IMR-90 (cell line): ENCODE results near the gene KRTAP5-6. TPM values are rescaled to one million over a fixed set of nuclear protein-coding genes. Genes with fewer than 3 reads are reported as not detected.
"Not testable (repeated sequence)": the region's sequence is repeated elsewhere in the genome, so short reads cannot be mapped to it uniquely, and the experiment has no call there.

ENCODE experiments used
- ATAC-seq: fragments of 200-7000 bp; cut with Tn5 transposase; 2 replicates; pipeline ENCODE4 v1.9.1; 2020; ENCODE audit warnings: low read depth, mild to moderate bottlenecking, moderate library complexity
- BruUV-seq: library from RNA; stranded (reverse); fragments of 400-500 nt; replicated peaks from 2 replicates; lab custom pipeline; 2021; lab: Mats Ljungman, UMichigan
- CTCF ChIA-PET: fragments of 300-600 bp; formaldehyde crosslinking; extraction: SDS; loops from one replicate; lab custom pipeline; 2021; ENCODE audit warnings: antibody characterized with exemption; lab: Yijun Ruan, JAX
- POLR2A ChIA-PET: fragments of 300-600 bp; sonication (Branson Sonifier 250); formaldehyde crosslinking; loops from one replicate; lab custom pipeline; 2022; ENCODE audit warnings: antibody characterized with exemption; ENCODE audit not compliant: unreplicated experiment; lab: Charles Lee
- DNase-seq: peaks from one replicate; pipeline ENCODE4 v3.0.0; 2013
- H2AFZ ChIP-seq: replicated peaks from 2 replicates; pipeline ENCODE3; 2013; ENCODE audit warnings: low read length, mild to moderate bottlenecking; ENCODE audit not compliant: poor library complexity
- H2AK5ac ChIP-seq: 2 replicates; pipeline ENCODE4 v1.6.1; 2013; ENCODE audit warnings: low read depth, low read length, inconsistent platforms
- H2AK9ac ChIP-seq: replicated peaks from 2 replicates; pipeline ENCODE3; 2013; ENCODE audit warnings: mild to moderate bottlenecking, low read depth, low read length, moderate library complexity; ENCODE audit not compliant: poor library complexity
- H2BK120ac ChIP-seq: 2 replicates; pipeline ENCODE4 v1.6.1; 2013; ENCODE audit warnings: low read depth, low read length, inconsistent platforms
- H2BK15ac ChIP-seq: 3 replicates; pipeline ENCODE4 v1.6.1; 2013; ENCODE audit warnings: low read depth, low read length, inconsistent platforms
- H2BK20ac ChIP-seq: 2 replicates; pipeline ENCODE4 v1.6.1; 2013; ENCODE audit warnings: low read depth, mild to moderate bottlenecking, inconsistent platforms, low read length, moderate library complexity
- H2BK5ac ChIP-seq: 2 replicates; pipeline ENCODE4 v1.6.1; 2013; ENCODE audit warnings: mild to moderate bottlenecking, low read depth, low read length, inconsistent platforms; ENCODE audit not compliant: poor library complexity, severe bottlenecking
- H3K14ac ChIP-seq: replicated peaks from 2 replicates; pipeline ENCODE4 v1.6.1; 2013; ENCODE audit warnings: low read depth, low read length, inconsistent platforms
- H3K18ac ChIP-seq: 2 replicates; pipeline ENCODE4 v1.6.1; 2013; ENCODE audit warnings: low read depth, low read length, control low read depth
- H3K23ac ChIP-seq: 2 replicates; pipeline ENCODE4 v1.6.1; 2013; ENCODE audit warnings: low read depth, low read length, inconsistent platforms
- H3K27ac ChIP-seq: 2 replicates; pipeline ENCODE4 v1.5.1; 2013; ENCODE audit warnings: mild to moderate bottlenecking, control low read depth, low read length; ENCODE audit not compliant: insufficient read depth
- H3K27me3 ChIP-seq: 2 replicates; pipeline ENCODE4 v1.6.1; 2013; ENCODE audit warnings: low read length; ENCODE audit not compliant: control insufficient read depth, insufficient read depth
- H3K36me3 ChIP-seq: 2 replicates; pipeline ENCODE4 v1.6.1; 2013; ENCODE audit warnings: low read length, mixed read lengths; ENCODE audit not compliant: control insufficient read depth, insufficient read depth
- H3K4ac ChIP-seq: 2 replicates; pipeline ENCODE4 v1.6.1; 2013; ENCODE audit warnings: low read depth, low read length, inconsistent platforms
- H3K4me1 ChIP-seq: 2 replicates; pipeline ENCODE4 v1.6.1; 2013; ENCODE audit warnings: low read length, mixed read lengths; ENCODE audit not compliant: control insufficient read depth, insufficient read depth
- H3K4me2 ChIP-seq: 2 replicates; pipeline ENCODE4 v1.6.1; 2013; ENCODE audit warnings: low read depth, mild to moderate bottlenecking, control low read depth, low read length, moderate library complexity
- H3K4me3 ChIP-seq: 2 replicates; pipeline ENCODE4 v1.5.1; 2013; ENCODE audit warnings: low read depth, mild to moderate bottlenecking, control low read depth, low read length, moderate library complexity; ENCODE audit not compliant: insufficient read depth
- H3K56ac ChIP-seq: 2 replicates; pipeline ENCODE4 v1.6.1; 2013; ENCODE audit warnings: low read length, inconsistent platforms; ENCODE audit not compliant: insufficient read depth; ENCODE audit errors: extremely low read depth
- H3K79me1 ChIP-seq, 2 experiments: 2 replicates each; pipeline ENCODE4 v1.6.1; 2013; ENCODE audit warnings: low read length in 2 of 2, inconsistent platforms in 1 of 2, low read depth in 1 of 2
- H3K9ac ChIP-seq: 2 replicates; pipeline ENCODE4 v1.6.1; 2013; ENCODE audit warnings: low read depth, low read length, control low read depth
- H3K9me1 ChIP-seq: 2 replicates; pipeline ENCODE4 v1.6.1; 2013; ENCODE audit warnings: low read length, inconsistent platforms; ENCODE audit not compliant: insufficient read depth
- H3K9me3 ChIP-seq: 2 replicates; pipeline ENCODE4 v1.6.1; 2013; ENCODE audit warnings: low read length; ENCODE audit not compliant: control insufficient read depth, insufficient read depth
- H4K20me1 ChIP-seq: 2 replicates; pipeline ENCODE4 v1.6.1; 2013; ENCODE audit warnings: low read length, inconsistent platforms; ENCODE audit not compliant: insufficient read depth
- H4K5ac ChIP-seq: 2 replicates; pipeline ENCODE4 v1.6.1; 2013; ENCODE audit warnings: mild to moderate bottlenecking, low read depth, low read length, control low read depth
- H4K8ac ChIP-seq, 2 experiments: 2 replicates each; pipeline ENCODE4 v1.6.1; 2013; ENCODE audit warnings: low read depth in 2 of 2, low read length in 2 of 2, control low read depth in 1 of 2, inconsistent platforms in 1 of 2
- H4K91ac ChIP-seq: 2 replicates; pipeline ENCODE4 v1.6.1; 2013; ENCODE audit warnings: low read depth, low read length, inconsistent platforms; ENCODE audit not compliant: insufficient read depth
- WGBS, 2 experiments: methylation state at CpG; one replicate each; pipeline versions ENCODE4 v1.1.5 to v1.1.7; 2013; ENCODE audit warnings: missing lambda C conversion rate in 2 of 2; ENCODE audit not compliant: insufficient read length in 1 of 2; ENCODE audit errors: extremely low coverage in 2 of 2; 5-methylcytosine and 5-hydroxymethylcytosine counted together
- dilution Hi-C: fragments of 300-500 bp; cut with HindIII; formaldehyde crosslinking; loops from one replicate; pipeline ENCODE4 v1.14.3; 2018; ENCODE audit warnings: low sequenced_read_pairs; ENCODE audit not compliant: unreplicated experiment
- in situ Hi-C: fragments of 300-500 bp; cut with MboI; formaldehyde crosslinking; loops from 3 replicates; pipeline ENCODE4 v1.14.3; 2019; ENCODE audit warnings: low sequenced_read_pairs, inconsistent platforms, mixed read lengths
- intact Hi-C: fragments of 100-400 bp; cut with micrococcal nuclease; formaldehyde crosslinking; loops from 2 replicates; pipeline ENCODE4 v1.10.0; 2022
- polyA plus RNA-seq, 3 experiments: library from polyadenylated mRNA; depleted of rRNA; stranded (reverse); fragments of >200 nt; gene quantifications; 2 replicates each; pipeline ENCODE4 v1.2.3, GENCODE V29; 2012; ENCODE audit warnings: low replicate concordance in 1 of 3
- total RNA-seq: library from RNA; depleted of rRNA; stranded (reverse); fragments of >200 nt; gene quantifications from 2 replicates; pipeline ENCODE4 v1.2.3, GENCODE V29; 2012

The KRTAP5-6 gene
- total and polyA plus RNA-seq, 2 of the 4 experiments (the other 2 are of a cell fraction): not detected

GRCh38 chr11:1684886-1685874, 11.8 kb upstream of the KRTAP5-6 start:
- H3K9me1 ChIP-seq, H4K5ac ChIP-seq, H2AFZ ChIP-seq, H2BK5ac ChIP-seq, BruUV-seq, H3K18ac ChIP-seq, H3K23ac ChIP-seq, H2BK120ac ChIP-seq, ATAC-seq, CTCF ChIA-PET, H3K27ac ChIP-seq, H4K20me1 ChIP-seq, in situ Hi-C loops, H3K4ac ChIP-seq, H3K36me3 ChIP-seq, H2BK20ac ChIP-seq, H4K8ac ChIP-seq, H2AK9ac ChIP-seq, H3K14ac ChIP-seq, H3K4me3 ChIP-seq, DNase-seq, H3K9ac ChIP-seq, H3K4me2 ChIP-seq, H3K79me1 ChIP-seq, H2AK5ac ChIP-seq, H4K91ac ChIP-seq, POLR2A ChIA-PET, H3K56ac ChIP-seq, H2BK15ac ChIP-seq, intact Hi-C loops, H3K9me3 ChIP-seq, H3K4me1 ChIP-seq, dilution Hi-C loops: not testable (repeated sequence)
- WGBS, 2 experiments: no CpG with 5 or more reads among the region's 18 CpGs
- peaks cover 19% of the 10 kb centered on the region for H3K27me3 ChIP-seq

GRCh38 chr11:1686220-1686619, 10.8 kb upstream of the KRTAP5-6 start:
- POLR2A ChIA-PET: not testable (repeated sequence)

More at GRCh38 chr11:1686220-1686619, 10.8 kb upstream of the KRTAP5-6 start:
- H2AK5ac ChIP-seq, H3K79me1 ChIP-seq, dilution Hi-C loops, H3K23ac ChIP-seq, H3K9me1 ChIP-seq, H4K8ac ChIP-seq, DNase-seq, H3K9me3 ChIP-seq, in situ Hi-C loops, H3K18ac ChIP-seq, H4K5ac ChIP-seq, H4K91ac ChIP-seq, H3K56ac ChIP-seq, H2BK15ac ChIP-seq, H2AFZ ChIP-seq, H2BK20ac ChIP-seq, intact Hi-C loops, H4K20me1 ChIP-seq, H3K4me2 ChIP-seq, H2BK120ac ChIP-seq, H2AK9ac ChIP-seq, H3K27ac ChIP-seq, H3K4ac ChIP-seq, H2BK5ac ChIP-seq, H3K9ac ChIP-seq, H3K4me1 ChIP-seq, CTCF ChIA-PET, H3K36me3 ChIP-seq, ATAC-seq, H3K14ac ChIP-seq, H3K4me3 ChIP-seq, BruUV-seq: not testable (repeated sequence)
- H3K27me3 ChIP-seq: peaks cover 28% of the 10 kb centered on the region
- no CpG with 5 or more reads among the region's 15 CpGs for WGBS, 2 experiments
